MM.1S (cell line): Measurements from ENCODE around the gene HTRA2.

ENCODE experiments used
- EZH2 ChIP-seq: fragments of 300-600 bp; sonication (generic); optimal IDR thresholded peaks from 2 replicates; pipeline ENCODE3; 2017; ENCODE audit warnings: low read depth, mild to moderate bottlenecking, antibody characterized with exemption, low read length, mixed read lengths
- EZH2phosphoT487 ChIP-seq: fragments of 300-600 bp; sonication (generic); IDR thresholded peaks from 2 replicates; pipeline ENCODE4 v1.6.1; 2018; ENCODE audit warnings: antibody characterized with exemption, low read length
- TF ChIP-seq, protein P1 (sequence below): fragments of 300-600 bp; sonication (generic); IDR thresholded peaks from 2 replicates; pipeline ENCODE4 v1.5.1; 2016; ENCODE audit warnings: antibody characterized with exemption, low read length, mixed read lengths

DNA sequence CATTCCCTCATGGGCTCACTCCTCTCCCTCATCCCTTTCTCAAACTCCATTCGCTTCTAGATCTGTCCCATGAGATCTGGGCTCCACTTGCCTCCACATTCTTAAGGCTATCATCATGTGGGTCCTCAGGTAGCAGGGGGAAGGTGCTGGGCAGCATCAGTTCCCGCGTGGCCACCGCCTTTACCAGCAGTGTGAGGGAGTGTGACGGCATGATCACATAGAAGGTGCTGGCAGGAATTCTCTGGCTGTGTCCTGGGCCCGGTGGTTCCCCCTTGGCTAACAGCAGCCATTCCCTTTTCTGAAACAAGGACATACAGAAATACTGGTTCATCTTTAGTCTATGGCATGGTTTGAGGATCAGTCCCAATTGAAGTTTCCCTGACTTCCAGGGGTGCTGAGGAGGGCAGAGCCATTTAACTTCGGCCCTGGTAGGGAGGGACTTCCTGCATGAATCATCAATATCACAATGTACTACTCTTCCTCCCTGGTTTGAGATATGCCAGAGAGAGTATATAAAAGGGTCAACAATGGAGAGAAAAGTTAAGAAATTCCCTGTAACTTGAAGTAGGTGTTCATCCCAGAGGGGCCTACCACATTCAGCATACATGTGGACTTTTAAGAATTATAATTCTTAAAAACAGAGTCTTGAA is 32.5 kb downstream of the HTRA2 start:
- TF ChIP-seq, protein P1, sequence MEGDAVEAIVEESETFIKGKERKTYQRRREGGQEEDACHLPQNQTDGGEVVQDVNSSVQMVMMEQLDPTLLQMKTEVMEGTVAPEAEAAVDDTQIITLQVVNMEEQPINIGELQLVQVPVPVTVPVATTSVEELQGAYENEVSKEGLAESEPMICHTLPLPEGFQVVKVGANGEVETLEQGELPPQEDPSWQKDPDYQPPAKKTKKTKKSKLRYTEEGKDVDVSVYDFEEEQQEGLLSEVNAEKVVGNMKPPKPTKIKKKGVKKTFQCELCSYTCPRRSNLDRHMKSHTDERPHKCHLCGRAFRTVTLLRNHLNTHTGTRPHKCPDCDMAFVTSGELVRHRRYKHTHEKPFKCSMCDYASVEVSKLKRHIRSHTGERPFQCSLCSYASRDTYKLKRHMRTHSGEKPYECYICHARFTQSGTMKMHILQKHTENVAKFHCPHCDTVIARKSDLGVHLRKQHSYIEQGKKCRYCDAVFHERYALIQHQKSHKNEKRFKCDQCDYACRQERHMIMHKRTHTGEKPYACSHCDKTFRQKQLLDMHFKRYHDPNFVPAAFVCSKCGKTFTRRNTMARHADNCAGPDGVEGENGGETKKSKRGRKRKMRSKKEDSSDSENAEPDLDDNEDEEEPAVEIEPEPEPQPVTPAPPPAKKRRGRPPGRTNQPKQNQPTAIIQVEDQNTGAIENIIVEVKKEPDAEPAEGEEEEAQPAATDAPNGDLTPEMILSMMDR = no peak
- no peak for TF ChIP-seq EZH2phosphoT487
- no peak for TF ChIP-seq EZH2
